HG03575 (cell line): ENCODE data around the gene MEPE.

Experiments
- ATAC-seq: cut with Tn5 transposase; IDR thresholded peaks from one replicate; pipeline ENCODE4 v1.9.1; 2021; ENCODE audit not compliant: unreplicated experiment, insufficient number of reproducible peaks, low FRiP score; ENCODE audit errors: extremely low read depth

MEPE gene, protein sequence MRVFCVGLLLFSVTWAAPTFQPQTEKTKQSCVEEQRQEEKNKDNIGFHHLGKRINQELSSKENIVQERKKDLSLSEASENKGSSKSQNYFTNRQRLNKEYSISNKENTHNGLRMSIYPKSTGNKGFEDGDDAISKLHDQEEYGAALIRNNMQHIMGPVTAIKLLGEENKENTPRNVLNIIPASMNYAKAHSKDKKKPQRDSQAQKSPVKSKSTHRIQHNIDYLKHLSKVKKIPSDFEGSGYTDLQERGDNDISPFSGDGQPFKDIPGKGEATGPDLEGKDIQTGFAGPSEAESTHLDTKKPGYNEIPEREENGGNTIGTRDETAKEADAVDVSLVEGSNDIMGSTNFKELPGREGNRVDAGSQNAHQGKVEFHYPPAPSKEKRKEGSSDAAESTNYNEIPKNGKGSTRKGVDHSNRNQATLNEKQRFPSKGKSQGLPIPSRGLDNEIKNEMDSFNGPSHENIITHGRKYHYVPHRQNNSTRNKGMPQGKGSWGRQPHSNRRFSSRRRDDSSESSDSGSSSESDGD

DNA sequence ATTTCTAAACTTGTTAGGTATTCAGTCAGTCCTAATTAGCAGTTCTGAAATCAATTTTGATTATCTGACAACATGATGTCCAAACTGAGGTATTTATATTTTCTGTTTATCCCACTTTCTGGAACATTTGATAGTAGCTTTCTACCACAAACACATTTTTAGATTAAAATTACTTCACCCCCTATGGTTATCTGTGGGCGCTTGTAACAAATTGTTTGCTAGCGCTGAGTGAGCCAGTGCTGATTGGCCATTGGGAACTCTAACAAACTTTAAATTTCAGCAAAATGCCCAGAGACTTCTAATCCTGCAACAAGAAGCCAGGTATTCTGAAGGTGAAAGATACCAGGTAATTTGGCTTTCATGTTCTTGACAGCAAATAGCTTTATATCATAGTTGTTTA, at the start of gene MEPE:
Gene MEPE (plus strand): TSS at position 301 of the 400 bp plus-strand sequence. CDS start 1,746 bp downstream, outside the sequence.
- ATAC-seq = no peak

DNA sequence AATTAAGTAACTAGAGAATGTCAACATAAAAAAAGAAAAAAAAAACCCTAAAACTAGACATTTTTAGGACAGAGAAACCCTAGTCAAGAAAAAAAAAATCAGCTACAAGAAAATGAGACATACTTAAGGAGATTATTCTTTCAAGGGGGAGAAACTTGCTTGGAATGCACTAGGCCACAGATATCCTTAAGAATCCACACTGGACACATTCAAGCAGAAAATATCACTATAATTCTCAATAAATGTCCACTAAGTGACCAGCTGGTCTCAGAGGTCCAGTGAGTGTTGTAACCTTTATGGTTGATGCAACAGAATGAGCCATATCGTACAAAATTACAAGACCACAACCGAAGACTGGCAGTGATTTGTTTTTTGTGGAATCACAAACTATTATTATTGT, 49.0 kb upstream of the MEPE start:
- no peak for ATAC-seq

DNA sequence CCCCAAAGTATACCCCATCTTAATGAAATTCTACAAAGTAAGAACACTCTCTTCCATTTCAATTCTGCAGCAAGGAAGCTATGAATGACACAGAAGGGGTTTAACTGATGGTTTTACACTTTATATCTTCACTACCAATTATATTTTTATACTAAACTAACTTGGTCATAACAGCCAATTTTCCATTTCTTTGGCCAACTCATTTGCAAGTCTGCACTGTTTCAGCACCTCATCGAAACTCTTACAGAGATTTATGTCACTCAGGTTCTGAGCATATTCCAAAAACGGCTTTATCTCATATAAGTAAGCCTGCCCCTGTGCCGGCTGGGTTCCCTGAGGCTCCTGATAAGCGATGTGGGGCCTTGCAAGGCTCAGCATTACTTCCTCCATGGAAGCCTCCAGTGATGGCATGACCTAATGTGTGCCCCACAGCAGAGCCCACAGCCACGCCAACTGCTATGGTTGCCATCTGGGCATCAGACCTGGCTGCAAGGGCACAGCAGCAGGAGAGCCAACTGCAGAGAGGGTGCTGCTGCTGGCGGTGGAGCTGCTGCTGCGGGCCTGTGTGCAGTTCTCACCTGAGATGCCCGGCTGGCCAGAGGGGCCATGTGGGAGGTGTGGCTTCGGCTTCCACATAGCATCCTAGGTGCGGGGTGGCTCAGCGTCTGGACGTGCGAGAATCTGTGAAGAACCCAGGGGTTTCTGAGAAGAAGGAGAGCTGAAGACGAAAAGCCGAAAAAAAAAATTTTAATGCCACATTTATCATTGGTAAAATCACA, 46.8 kb upstream of the MEPE start:
- no peak for ATAC-seq

DNA sequence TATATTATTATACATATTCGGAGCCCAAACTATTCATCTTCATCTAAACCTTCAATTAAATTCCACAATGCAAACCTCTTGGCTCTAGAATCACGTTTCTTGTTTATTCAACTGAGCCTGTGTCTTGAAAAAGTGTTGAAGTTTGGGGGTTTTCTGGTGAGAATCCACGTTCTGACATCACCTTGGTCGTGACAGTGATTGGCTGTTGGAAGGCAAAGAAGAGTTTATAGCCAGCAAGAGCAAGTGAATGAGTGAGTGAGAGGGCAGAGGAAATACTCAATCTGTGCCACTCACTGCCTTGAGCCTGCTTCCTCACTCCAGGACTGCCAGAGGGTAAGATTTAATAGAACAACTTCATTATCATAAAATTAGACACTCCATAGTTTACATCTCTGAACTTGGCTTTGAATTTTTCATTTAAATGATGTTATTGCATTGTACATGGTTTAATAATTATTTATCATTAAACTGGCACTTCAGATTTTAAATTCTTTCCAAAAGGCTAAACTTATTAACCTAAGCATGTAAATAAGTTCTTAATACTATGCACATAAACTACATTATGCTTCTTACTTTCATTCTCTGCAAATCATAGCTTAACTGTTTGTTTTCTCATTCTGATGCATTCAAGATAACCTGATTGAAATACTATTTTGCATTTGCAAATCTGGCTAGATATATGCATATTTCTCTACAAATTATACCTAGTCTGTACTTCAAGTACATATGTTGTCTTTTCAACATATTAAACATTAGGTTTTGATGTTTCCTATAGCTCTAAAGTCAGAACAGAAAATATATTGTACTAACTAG, 33.3 kb upstream of the MEPE start, which contains the start of gene IBSP:
Gene IBSP (plus strand): TSS at position 254 of the 813 bp plus-strand sequence. CDS start 2,808 bp downstream, outside the sequence.
- ATAC-seq = no peak

DNA sequence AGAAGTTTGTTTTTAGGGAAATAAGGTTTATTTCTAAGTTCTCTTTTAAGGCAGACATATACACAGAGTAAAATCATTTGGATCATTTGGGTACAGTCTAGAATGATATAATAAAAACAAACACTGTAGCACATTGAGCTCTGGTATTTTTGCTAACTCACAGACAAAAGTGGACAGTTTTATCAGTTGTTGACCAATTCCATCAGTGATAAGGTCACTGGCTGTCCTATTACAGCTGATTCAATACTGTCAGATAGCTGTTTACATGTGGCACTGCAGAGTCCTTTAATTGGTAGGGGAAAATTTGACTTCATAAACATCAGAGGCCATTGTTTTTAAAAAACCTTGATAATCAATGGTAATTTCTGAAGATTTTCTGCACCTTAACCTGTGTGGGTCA, 29.9 kb upstream of the MEPE start:
- ATAC-seq = no peak

DNA sequence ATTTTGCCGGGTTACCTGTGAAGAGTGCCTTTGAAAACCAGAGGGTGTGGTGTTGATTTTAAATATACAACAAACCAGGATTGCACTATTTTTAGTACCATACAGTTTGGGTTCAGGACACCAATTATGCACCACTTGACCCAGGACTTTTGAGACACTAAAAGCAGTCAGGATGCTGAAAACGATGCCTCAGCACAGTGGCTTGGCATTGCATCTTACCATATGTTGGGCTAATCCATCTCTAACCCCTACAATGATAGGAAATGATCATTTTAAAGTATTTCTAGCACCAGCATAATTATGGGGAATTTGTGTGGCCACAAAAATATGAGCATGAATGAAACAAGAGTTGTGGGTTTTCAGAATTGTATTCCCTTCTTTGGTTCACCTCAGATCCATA, 29.3 kb upstream of the MEPE start:
- ATAC-seq = no peak

DNA sequence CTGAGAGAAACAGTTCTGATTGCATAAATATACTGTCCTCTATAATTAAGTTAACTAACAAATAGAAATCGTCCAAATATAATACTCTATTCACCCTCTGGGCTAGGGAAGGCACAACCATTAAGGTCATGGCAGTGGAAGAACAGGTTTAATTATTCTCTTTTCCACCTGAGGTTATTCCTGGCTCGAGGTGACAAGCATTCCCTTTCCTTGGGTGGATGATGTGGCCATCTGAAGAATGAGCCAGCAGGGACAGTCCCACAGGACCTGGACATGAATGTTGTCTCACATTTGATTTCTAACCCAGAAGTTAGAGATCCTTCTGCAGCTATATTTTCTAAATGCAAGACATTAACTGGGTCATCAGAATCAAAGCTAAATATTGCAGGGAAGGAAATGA, 27.9 kb upstream of the MEPE start:
- no peak for ATAC-seq

DNA sequence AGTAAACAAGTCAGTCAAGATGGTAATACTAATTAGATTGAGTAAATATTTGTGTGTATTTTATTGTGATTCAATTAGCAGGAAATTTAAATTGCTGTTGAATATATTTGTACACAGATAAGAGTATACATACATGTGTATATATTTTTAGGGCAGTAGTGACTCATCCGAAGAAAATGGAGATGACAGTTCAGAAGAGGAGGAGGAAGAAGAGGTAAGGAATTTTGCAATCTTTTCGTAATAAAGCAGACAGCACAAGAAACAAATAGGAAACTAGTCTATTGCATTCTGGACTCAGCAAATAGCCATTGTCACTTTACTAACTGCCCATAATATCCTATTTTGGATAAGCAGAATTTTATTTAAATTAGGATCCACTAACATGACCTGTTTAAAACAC, 26.8 kb upstream of the MEPE start:
- no peak for ATAC-seq

DNA sequence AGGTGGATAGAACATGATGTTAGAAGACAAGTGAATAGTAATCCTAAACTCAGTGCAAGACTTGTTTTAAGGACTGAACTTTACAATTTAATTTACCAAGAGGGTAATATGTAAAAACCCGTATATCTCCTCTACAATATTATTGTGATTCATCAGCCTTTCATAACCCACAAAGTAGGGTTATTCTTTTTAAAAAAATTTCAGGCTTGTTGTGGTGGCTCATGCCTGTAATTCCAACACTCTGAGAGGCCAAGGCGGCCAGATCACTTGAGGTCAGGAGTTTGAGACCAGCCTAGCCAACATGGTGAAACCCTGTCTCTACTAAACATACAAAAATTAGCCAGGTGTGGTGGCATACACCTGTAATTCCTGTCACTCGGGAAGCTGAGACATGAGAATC, 26.2 kb upstream of the MEPE start:
- ATAC-seq = no peak

DNA sequence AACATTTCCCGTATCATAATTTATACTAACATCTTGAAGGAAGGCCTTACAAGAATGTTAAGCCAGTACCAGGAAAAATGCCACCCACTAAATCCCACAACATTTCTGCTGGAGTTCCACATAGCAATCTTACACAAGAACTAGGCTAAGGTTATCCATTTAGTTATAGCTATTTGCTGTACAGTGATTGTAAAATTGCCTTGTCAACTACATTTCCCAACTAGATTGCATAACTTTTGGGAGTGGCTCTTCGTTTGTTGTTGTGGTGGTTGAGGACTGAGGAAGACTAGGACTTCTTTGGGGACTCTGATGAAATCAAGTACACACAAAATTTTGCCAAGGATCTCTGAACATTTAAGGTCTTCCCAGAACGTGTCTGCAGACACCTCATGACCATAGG, 25.4 kb upstream of the MEPE start:
- no peak for ATAC-seq

DNA sequence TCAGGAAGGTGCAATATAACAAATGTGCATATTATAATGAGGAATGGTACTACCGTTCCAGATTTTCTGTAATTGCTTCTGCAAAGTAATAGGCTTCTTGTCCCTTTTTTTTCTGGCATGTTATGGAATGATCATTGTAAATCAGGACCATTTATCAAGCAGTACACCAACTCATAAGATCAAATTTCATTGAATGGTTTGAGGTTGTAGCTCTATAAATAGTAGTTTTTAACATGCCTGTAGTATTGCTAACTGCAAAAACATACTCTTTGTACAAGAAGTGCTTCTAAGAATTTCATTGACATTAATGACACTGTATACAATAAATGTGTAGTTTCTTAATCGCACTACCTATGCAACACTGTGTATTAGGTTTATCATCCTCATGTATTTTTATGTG, 20.8 kb upstream of the MEPE start:
- no peak for ATAC-seq

DNA sequence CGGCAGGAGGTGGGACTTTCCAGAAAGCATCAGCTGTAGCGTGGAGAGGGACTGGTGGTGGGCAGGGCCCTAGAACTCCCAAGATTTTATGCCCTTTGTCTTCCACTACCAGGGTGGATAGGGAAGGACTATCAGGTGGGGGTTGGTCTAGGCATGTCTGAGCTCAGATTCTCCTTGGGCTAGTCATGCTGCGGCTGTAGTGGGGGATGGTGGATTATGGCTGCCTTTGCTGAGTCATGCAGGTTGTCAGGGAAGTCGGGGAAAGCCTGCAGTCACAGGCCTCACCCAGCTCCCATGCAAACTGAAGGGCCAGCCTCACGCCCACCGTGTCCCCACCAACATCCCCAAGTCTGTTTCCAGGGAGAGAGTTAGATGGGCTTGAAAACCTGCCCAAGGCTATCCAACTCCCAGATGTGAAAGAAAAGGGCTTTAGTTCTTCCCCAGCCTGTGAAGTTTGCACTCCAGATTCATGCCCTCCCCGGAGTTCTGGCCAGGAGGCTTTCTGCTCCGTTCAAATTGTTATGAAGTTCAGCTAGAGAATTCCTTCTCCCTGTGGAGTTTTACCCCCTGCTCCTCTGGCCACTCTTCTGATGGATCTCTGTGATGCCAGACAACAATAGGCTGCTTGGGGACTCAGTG, 13.4 kb upstream of the MEPE start:
- no peak for ATAC-seq

DNA sequence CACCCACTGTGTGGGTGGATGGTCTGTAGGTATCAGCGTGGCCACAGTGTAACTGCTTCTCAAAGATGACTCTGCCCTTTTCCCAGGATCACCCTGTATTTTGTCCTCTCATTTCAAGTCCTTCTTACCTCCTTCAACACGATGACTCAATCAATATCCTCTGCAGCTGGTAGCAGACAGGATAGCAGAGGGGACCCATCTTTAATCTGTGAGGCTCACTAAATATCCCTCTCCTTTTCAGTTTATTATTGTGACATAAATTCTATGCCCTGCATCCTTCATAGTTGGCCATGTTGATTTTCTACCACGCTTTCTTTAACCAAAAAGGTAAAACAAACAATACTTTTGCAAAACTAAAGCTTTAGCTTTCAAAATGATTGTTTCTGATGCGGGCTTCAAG, 9.6 kb upstream of the MEPE start:
- ATAC-seq = no peak

DNA sequence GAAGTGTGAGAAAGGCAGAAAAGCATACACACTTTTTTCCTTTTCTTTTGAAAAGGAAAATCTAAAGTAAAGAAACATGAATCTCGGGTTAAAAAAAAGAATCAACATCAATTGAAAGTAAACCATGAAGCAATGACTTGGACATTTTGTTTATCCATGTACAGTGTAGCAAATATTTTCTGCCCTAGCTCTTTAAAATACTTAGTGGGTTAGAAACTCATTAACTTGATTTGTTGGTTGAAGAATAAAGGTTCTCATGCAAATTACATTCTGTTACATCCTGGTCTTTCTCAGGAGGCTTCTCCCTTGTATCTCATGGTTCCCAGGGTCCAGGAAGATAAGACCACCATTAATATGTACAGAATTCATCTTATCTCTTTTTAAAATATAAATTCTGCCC, 9.0 kb upstream of the MEPE start:
- ATAC-seq = no peak

DNA sequence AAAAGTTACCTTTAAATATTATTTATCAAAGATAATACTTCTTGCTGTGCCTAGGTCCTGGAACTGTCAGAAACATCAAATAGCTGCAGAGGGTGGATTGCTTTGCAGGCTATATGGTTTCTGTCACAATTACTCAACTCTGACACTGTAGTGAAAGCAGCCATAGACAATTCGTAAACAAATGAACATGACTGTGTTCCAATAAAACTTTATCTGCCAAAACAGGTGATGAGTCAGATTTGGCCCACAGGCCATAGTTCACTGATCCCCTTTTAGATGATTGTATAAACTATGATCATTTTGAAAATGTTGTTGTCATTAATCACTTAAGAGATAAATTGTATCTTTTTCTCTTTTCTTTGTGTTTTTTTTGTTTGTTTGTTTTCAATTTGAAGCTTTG, 8.4 kb upstream of the MEPE start:
- ATAC-seq = no peak

DNA sequence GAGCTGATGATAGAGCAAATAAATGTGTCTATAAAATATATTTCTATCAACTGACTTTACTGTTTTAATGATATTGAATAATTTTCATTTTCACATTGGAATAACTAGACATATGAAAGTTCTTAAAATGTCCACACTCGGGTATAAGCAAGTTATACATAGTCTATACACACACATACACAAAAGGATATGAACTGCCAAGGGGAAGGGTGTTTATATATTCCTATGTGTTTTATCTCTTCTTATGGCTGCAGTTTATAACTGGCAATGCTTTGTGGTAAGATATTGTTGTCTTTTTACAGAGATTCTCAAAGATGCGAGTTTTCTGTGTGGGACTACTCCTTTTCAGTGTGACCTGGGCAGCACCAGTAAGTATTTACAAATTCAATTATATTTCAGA, 1.6 kb downstream of the MEPE start:
- no peak for ATAC-seq

DNA sequence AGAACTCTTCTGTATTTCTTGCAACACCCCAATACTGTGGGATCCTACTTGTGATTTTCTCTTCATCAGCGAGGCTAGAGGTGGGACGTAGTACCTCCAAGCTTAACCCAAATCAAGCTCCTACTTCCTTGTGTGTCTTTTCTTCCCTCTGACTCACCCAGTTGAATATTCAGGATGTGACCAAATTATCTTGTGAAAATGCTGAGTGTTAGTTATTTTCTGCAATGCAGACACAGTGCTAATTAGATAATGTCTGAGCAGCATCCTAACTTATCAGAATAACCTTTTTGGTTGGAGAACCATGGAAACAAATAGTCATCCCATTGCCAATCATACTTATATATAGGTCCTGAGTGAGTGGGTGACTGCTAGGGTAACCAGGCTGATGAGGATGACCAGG, 2.4 kb downstream of the MEPE start:
- no peak for ATAC-seq

DNA sequence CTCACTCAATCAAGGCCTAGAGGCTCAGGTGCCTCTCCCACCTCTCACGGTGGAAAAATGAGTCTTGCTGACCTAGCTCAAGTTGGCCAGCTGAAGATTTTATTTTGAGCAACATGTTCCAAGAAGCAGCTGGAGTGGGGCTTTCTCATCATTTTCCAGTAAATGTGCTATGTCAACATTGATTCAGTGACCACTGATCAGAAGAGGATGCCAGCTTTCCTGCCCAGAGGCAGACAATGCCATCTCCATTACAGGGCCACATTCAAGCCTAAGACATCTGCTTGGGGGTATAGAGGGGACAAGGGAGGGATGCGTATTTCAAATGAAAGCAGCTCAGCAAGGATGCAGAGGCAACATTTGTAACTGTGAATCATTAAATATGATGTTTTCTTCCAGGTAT, 3.0 kb downstream of the MEPE start:
- ATAC-seq = no peak

DNA sequence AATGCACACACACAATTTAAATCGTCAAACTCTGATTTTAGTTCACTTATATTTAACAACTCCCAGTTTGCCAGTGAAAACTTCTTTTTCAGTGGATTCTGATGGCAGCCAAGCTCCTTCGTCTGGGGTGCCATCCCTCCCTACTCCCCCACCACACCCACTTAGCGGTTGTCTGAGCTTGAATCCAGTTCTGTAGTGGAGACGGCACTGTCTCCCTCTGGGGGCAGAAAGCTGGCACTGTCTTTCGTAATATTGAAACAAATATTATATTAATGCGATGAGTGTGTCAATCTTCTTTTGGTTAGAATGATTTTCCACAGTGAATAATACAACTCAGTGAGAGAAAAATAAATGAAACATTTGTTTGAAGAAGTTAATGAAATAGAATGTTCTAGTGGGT, 5.4 kb downstream of the MEPE start:
- ATAC-seq = no peak
